IPS-11a (cell line): ENCODE measurements around the gene IVD.

Experiments used
- H3K4me3 ChIP-seq: one replicate; pipeline ENCODE4 v1.5.1; 2013; ENCODE audit warnings: low read depth, low read length, control low read depth

Gene IVD

DNA sequence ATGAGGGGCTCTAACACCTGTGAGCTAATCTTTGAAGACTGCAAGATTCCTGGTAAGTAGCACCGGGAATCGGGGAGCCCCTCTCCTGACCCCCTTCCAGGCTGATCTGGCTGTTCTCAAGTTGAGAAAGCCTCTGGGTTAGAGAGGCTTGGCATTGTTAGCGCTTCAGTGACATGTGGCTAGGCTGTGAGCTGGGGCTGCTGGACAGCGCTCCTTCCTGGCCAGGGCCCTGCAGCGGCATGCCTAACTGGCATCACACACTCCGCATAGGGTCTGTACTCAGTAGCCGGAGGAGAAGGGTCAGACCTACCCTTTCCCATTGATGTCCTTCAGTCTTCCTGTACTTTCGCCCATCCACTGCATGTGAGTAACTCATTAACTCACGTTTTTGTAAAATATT, 7.4 kb downstream of the IVD start:
- no peak overlapping the region for H3K4me3 ChIP-seq

GRCh38 chr15:40414816-40415215, 9.2 kb downstream of the IVD start:
- no peak overlapping the region for H3K4me3 ChIP-seq

DNA sequence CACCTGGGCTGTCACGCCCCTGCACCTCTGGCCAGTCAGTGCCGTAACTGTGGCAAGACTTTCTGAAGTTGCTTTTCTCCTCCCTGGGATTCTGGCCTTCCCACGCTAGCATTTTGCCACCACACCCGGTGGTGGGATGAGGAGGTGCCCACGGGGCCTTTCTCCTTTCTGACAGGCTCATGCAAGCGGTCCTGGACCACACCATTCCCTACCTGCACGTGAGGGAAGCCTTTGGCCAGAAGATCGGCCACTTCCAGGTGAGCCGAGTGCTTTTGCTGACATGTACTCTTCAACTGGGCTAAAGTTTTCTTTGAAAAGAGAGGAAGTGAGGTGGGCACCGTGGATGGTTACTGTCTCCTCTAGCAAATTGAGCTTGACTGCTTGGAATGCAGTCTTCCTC, 9.6 kb downstream of the IVD start:
- no peak overlapping the region for H3K4me3 ChIP-seq

GRCh38 chr15:40416056-40416455, 10.5 kb downstream of the IVD start:
- no peak overlapping the region for H3K4me3 ChIP-seq

GRCh38 chr15:40418126-40418525, 12.5 kb downstream of the IVD start:
- no peak overlapping the region for H3K4me3 ChIP-seq

DNA sequence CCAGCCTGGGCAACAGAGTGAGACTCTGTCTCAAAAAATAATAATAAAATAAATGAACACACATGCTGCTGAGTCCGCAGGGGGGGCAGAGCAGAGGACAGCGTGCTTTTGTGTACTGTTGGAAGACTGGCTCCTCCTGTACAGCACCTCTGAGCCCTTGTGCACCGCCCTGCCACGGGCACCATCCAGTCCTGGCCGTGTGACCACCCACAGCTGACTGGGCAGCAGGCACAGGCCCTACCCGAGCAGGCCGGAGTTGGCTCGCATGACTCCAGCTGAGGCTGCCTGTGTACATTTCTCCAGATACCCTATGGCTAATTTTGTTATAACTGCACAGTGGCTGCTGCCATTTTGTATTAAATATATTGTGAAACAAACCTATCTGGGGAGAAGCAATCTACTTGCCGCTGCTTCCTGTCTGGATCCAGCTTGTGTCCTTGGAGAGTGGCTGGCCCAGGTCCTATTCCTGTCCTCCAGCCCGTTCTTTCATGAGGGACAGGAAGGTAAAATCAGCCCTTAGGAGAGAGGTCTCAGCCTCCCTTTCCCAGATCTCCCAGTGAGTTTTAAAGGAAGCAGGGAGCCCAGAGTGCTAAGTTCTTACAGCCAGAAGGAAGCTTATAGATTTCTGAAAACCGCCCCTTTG, 14.6 kb downstream of the IVD start:
- no peak overlapping the region for H3K4me3 ChIP-seq

- H3K4me3 ChIP-seq: no peak overlapping the region
Observed at GRCh38 chr15:40420793-40421192, 15.2 kb downstream of the IVD start.

- no peak overlapping the region for H3K4me3 ChIP-seq
Observed at GRCh38 chr15:40421246-40422157, 15.9 kb downstream of the IVD start.

DNA sequence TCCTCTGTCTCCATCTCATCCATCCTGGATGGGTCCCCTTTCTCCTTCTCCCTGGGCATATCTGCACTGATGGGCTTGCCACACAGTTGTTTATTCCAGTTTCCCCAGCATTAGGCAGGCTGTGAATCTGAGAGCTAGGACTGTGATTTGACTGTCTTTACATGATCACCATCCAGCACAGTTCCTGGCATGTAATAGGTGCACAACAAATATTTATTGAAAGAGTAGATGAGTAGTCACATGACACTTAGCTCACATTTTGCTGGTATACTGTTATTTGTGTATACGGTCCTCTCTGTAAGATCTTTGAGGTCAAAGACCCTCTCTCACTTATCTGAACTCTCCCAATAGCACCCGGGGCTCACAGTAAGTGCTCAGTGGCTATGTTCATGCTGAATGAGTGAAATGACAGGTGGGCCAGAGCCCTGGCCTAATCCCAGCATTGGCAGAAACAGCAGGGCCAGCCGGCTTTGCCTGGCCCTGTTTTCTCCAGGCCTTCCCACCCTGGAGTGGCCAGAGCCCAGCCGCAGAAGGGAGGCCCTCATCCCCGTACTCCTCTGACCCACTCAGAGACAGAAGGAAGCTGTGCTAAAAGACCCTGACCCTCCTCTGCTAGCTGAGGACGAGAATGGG, 19.0 kb downstream of the IVD start:
- no peak overlapping the region for H3K4me3 ChIP-seq

DNA sequence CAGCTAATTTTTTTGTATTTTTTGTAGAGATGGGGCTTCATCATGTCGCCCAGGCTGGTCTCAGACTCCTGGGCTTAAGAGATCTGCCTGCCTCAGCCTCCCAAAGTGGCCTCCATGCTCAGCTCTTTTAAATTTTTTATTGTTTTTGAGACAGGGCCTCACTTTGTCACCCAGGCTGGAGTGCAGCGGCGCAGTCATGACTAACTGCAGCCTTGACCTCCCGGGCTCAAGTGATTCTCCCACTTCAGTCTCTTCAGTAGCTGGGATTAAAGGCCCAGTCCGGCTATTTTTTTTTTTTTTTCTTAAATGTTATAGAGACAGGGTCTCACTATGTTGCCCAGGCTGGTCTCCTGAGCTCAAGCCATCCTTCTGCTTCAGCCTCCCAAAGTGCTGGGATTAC, 20.1 kb downstream of the IVD start:
- no peak overlapping the region for H3K4me3 ChIP-seq

GRCh38 chr15:40427188-40427587, 21.6 kb downstream of the IVD start:
- no peak overlapping the region for H3K4me3 ChIP-seq

GRCh38 chr15:40428185-40428584, 22.6 kb downstream of the IVD start:
- no peak overlapping the region for H3K4me3 ChIP-seq

DNA sequence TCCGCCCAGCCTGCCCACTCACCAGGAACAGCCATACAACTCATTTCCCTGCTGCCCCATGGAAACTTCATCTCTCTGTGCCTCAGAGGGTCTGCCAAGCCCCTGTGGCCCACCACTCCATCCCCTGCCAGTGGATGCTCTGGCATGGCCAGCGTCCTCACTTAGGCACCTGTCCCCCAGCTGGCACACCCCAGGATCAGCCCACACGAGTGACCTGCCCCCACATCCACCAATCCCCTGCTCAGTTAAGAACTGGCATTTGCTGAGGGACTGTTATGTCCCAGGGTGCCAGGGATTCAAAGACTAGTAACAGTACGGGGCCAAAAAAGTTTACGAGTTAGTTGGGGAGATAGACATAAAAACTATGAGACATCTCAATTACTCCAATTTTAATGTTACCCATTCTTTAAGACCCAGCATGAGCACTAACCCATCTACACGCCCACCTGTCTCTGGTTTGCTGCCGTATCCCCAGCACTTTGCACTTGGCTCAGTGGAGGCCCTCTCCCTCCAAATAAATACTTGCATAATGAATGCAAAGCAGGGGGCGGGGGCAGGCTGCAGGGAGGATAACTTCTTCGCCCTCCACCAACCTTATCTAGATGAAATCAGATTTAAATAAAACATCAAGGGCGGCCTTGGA, 23.6 kb downstream of the IVD start:
- H3K4me3 ChIP-seq: no peak overlapping the region

DNA sequence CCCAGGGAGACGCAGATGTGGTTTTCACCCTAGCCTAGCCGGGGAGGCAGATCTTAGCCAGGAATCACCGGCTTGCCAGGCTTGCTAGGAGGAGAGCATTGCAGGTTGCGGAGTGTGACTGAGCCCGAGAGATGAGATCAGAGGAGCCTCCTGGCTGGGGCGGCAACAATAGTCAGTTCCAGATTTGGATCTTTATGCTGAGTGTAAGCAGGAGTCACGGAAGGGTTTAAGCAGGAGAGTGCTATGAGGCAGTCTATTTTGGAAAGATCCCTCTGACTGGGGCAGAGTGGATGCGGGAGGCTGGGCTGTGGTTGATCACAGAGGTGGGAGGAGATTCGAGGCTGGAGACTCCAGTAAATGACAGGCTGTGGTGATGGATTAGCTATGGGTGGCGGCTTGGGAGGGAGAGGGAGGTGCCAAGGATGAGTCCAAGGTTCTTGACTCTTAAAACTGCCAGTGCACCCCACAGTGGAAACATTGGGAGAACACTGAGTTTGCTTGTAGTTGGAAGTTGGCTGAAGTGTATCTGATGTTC, 24.7 kb downstream of the IVD start:
- H3K4me3 ChIP-seq: no peak overlapping the region

- H3K4me3 ChIP-seq: no peak overlapping the region
Observed at GRCh38 chr15:40435023-40435709, 29.6 kb downstream of the IVD start.

GRCh38 chr15:40435710-40436089, 30.1 kb downstream of the IVD start:
- H3K4me3 ChIP-seq: peak overlapping the region; percentile 40

DNA sequence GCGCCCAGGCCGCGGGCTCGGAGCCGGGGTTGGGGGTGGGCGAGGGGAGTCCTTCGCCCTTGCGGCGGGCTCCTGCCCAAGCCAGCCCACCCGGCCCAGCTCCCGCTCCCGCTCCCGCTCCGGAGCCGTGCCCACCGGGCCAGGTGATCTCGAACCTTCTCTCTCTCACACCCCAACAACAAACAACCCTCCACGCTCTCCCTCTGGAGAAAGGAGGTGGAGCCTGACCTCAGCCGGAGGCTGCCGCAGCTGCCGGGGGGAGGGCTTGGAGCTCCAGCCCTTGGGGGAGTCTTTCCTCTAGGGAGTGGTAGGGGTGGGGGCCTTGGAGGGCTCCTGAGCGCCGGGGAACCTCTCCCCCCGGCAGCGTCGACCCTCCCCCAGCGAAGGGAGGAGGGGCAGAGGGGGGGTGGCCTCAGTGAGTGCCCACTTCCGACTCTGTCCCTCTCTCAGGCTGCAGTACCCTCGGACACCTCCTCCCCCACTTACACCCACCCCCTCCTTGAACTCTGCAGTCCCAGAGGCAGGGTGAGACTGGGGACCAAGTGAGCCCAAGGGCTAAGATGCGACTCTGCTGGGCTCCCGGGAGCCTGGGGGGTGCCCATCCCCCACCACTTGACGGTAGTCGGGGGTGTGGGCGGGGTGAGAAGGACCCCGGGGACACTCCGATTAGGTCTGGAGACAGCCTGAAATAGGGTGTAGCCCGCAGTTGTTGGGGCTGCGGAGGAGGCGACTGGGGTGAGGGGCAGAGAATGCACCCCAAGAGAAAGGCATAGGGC, 30.7 kb downstream of the IVD start:
- peak overlapping the region; percentile 40 for H3K4me3 ChIP-seq

DNA sequence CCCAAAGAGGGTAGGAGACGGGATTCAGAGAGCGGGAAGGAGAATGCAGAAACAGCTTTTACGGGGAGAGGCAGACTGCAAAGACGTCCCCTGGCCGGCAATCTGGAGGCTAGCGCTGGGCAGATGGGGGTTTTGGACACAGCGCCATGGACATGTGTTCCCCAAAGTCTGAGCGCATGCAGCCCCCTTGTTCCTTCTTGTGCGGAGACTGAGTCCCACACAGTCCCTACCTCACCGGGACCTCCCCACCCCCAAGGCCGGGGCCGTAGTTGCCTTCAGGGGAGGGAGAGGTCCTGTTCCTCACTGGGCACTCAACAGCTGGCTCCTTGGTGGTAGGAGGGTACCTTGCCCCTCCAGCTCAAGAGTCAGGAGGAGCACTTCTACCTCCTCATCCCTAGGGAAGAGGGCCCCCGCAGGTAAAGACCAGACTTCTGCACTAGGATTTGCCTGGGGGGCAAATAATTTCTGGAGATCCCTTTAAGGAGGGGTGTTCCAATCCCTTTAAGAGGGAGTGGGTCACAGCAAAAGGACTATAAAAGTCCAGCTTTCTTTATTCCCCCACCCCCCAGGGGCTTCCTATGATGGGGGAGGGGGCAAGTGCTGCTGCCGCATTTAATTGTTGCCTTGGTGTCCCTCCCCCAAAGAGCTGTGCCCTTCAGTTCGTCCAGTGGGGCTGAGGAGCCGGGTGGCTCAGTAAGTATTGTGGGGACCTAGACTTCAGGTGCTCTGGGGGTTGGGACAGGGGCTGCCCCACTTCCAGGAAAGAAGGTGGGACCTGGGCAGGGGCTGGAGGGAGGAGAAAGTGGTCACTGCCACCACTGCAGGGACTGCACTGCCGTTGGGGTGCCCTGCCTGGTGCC, 31.5 kb downstream of the IVD start:
- peak overlapping the region; percentile 40 for H3K4me3 ChIP-seq
